LHCN-M2 (cell line): Measurements from ENCODE around the gene DGAT2. TPM values are rescaled to one million over a fixed set of nuclear protein-coding genes. Genes with fewer than 3 reads are reported as not detected.

Experiments used
- DNase-seq: peaks from one replicate; pipeline ENCODE4 v3.0.0-alpha.2; 2012; ENCODE audit warnings: low read depth
- total RNA-seq: library from RNA; depleted of rRNA; stranded (reverse); fragments of >200 nt; gene quantifications from 2 replicates; pipeline ENCODE4 v1.2.3, GENCODE V29; 2014; rRNA removed

DGAT2 gene
- total RNA-seq, 1 experiment from 2014 or later: 0.29 TPM

GRCh38 chr11:75823415-75823814, 54.8 kb downstream of the DGAT2 start:
- no peak for DNase-seq

- DNase-seq: no peak
Measured at GRCh38 chr11:75823946-75824345, 55.4 kb downstream of the DGAT2 start.

- no peak for DNase-seq
Measured at GRCh38 chr11:75826461-75827230, 58.1 kb downstream of the DGAT2 start.

GRCh38 chr11:75827562-75827961, 59.0 kb downstream of the DGAT2 start:
- DNase-seq: no peak

GRCh38 chr11:75831915-75832502, 63.4 kb downstream of the DGAT2 start:
- DNase-seq: no peak

DNA sequence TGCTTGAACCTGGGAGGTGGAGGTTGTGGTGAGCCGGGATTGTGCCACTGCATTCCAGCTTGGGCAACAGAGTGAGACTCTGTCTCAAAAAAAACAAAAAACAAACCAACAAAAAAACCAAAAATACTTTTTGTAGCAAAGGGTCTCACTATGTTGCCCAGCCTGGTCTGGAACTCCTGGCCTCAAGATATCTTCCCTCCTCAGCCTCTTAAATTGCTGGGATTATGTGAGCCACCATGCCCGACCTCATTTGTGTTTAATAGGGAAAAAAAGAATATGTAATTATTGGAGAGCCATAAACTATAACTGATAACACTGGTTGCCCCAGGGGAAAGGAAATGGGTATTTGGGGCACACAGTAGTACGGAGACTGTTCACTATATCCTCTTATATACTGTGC, 66.2 kb downstream of the DGAT2 start:
- no peak for DNase-seq

- no peak for DNase-seq
Measured at GRCh38 chr11:75836417-75836816, 67.8 kb downstream of the DGAT2 start.

DNA sequence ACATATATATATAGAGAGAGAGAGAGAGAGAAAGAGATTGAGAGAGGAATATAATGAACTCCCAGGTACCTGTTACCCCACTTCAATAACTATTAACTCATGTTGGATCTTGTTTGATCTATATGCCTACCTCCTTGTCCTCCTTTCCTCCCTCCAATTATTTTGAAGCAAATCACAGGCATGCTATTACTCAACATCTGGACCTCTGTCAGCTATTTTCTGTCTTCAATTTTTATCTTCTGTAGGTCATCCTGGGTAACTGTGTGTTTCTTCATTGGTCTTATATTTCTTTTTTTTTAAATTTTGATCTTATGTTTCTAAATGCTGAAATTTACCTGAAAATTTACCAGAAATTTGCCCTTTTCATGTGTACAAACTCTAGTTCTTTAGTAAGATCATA, 71.3 kb downstream of the DGAT2 start:
- DNase-seq: no peak

- DNase-seq: no peak
Measured at GRCh38 chr11:75840522-75840921, 71.9 kb downstream of the DGAT2 start.

DNA sequence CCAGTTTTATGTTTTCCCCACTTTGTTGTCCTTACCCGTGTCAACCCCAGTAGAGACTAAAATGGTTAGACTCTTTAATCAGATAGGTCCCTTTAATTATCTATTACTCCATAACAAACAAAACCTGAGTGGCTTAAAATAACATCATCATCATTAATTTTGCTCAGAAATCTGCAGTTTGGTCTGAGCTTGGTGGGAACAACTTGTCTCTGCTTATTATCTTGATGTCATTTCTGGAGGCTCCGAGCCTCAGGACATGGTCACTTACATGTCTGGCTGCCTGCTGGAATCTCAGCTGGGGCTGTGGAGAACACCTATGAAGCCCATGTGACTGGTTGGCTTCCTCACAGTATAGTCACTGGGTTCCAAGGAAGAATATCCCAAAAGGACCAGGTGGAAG, 73.2 kb downstream of the DGAT2 start:
- DNase-seq: no peak

DNA sequence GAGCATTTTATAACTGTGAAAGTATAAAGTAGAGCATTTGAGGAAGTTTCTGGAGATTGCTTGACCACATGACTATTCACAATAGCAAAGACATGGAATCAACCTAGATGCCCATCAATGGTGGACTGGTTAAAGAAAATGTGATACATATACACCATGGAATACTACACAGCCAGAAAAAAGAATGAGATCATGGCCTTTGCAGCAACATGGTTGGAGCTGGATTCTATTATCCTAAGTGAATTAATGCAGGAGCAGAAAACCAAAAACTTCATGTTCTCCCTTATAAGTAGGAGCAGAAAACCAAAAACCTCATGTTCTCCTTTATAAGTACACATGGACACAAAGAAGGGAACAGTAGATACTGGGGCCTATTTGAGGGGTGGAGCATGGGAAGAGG, 76.7 kb downstream of the DGAT2 start:
- DNase-seq: no peak

- no peak for DNase-seq
Measured at GRCh38 chr11:75849894-75850293, 81.3 kb downstream of the DGAT2 start.

GRCh38 chr11:75850787-75851186, 82.2 kb downstream of the DGAT2 start:
- DNase-seq: no peak

Other genes starting within 250 kb of the DGAT2 start
- 1.3 and 1.6 TPM in 2 replicates for gene GDPD5, start 242.8 kb upstream of the DGAT2 start, total RNA-seq
- gene SERPINH1, start 206.5 kb upstream of the DGAT2 start, total RNA-seq: 419 and 495 TPM in 2 replicates
- gene MAP6, start 99.7 kb upstream of the DGAT2 start, total RNA-seq: under 0.01 TPM in 1 of 2 replicates, not detected in the other
- gene MOGAT2, start 50.9 kb upstream of the DGAT2 start, total RNA-seq: not detected in 2 replicates
- gene UVRAG, start 46.4 kb downstream of the DGAT2 start, total RNA-seq: 10.8 and 12.2 TPM in 2 replicates